Caco-2 (cell line): ENCODE data around the gene MAGEB3. TPM values are rescaled to one million over a fixed set of nuclear protein-coding genes. Genes with fewer than 3 reads are reported as not detected.

Experiments
- BruUV-seq: library from RNA; stranded (reverse); fragments of 400-500 nt; replicated peaks from 2 replicates; lab custom pipeline; 2021; lab: Mats Ljungman, UMichigan
- CTCF ChIA-PET: fragments of 300-600 bp; sonication (Branson Sonifier 250); formaldehyde crosslinking; loops from one replicate; lab custom pipeline; 2022; ENCODE audit warnings: antibody characterized with exemption; lab: Charles Lee
- POLR2A ChIA-PET: fragments of 300-600 bp; sonication (Branson Sonifier 250); formaldehyde crosslinking; loops from one replicate; lab custom pipeline; 2022; ENCODE audit warnings: antibody characterized with exemption; lab: Charles Lee
- DNase-seq, 2 experiments: peaks; one replicate each; pipeline versions ENCODE4 v3.0.0 to v3.0.0-alpha.2; 2020 to 2022
- H3K27me3 ChIP-seq: replicated peaks from 2 replicates; pipeline ENCODE4 v1.6.0; 2011; ENCODE audit warnings: low read length; ENCODE audit not compliant: control insufficient read depth, insufficient read depth
- H3K36me3 ChIP-seq: 2 replicates; pipeline ENCODE4 v1.5.1; 2011; ENCODE audit warnings: low read length; ENCODE audit not compliant: control insufficient read depth, insufficient read depth
- H3K4me1 ChIP-seq: fragments of 250-450 bp; sonication (Bioruptor Pico); 2 replicates; pipeline ENCODE4 v1.5.1; 2020; ENCODE audit warnings: mild to moderate bottlenecking
- H3K4me3 ChIP-seq: 2 replicates; pipeline ENCODE4 v1.5.1; 2011; ENCODE audit warnings: low read depth, mild to moderate bottlenecking, control low read depth, low read length
- H3K9me3 ChIP-seq: fragments of 250-450 bp; sonication (Bioruptor Pico); 2 replicates; pipeline ENCODE4 v1.5.1; 2020; ENCODE audit warnings: mild to moderate bottlenecking, moderate library complexity
- H3K27ac Mint-ChIP-seq: one replicate; pipeline ENCODE4 v1.8.0; 2022; ENCODE audit warnings: mixed read lengths; ENCODE audit not compliant: unreplicated experiment
- H3K27me3 Mint-ChIP-seq: one replicate; pipeline ENCODE4 v1.8.0; 2022; ENCODE audit warnings: mixed read lengths; ENCODE audit not compliant: insufficient read depth, unreplicated experiment
- H3K36me3 Mint-ChIP-seq: one replicate; pipeline ENCODE4 v1.8.0; 2022; ENCODE audit warnings: mild to moderate bottlenecking, mixed read lengths; ENCODE audit not compliant: insufficient read depth, unreplicated experiment
- H3K4me1 Mint-ChIP-seq: one replicate; pipeline ENCODE4 v1.8.0; 2022; ENCODE audit warnings: low read depth, mixed read lengths; ENCODE audit not compliant: unreplicated experiment
- H3K4me3 Mint-ChIP-seq: one replicate; pipeline ENCODE4 v1.8.0; 2022; ENCODE audit warnings: mild to moderate bottlenecking, moderate library complexity, mixed read lengths; ENCODE audit not compliant: unreplicated experiment
- H3K9me3 Mint-ChIP-seq: one replicate; pipeline ENCODE4 v1.8.0; 2022; ENCODE audit warnings: mixed read lengths; ENCODE audit not compliant: unreplicated experiment
- intact Hi-C: fragments of 100-400 bp; cut with micrococcal nuclease; formaldehyde crosslinking; loops from one replicate; pipeline ENCODE4 v1.10.0; 2022; ENCODE audit not compliant: unreplicated experiment
- total RNA-seq: library from RNA; stranded (reverse); gene quantifications from 2 replicates; pipeline ENCODE4 v1.2.3, GENCODE V29; 2022
- TF ChIP-seq, protein P1 (sequence below), 2 experiments: fragments of 200-600 bp in 1 of 2; IDR thresholded peaks; 1 replicate in 1 of 2; 2 replicates in 1 of 2; pipeline versions ENCODE4 v1.5.1 to v1.8.0; 2011 to 2022; ENCODE audit warnings: antibody characterized with exemption in 1 of 2, control low read depth in 1 of 2, inconsistent platforms in 1 of 2, low read depth in 1 of 2, low read length in 1 of 2, mild to moderate bottlenecking in 1 of 2, moderate library complexity in 1 of 2; ENCODE audit not compliant: insufficient read depth in 1 of 2, severe bottlenecking in 1 of 2, unreplicated experiment in 1 of 2

Gene MAGEB3
- total RNA-seq, 1 experiment from 2014 or later, result not detected

DNA sequence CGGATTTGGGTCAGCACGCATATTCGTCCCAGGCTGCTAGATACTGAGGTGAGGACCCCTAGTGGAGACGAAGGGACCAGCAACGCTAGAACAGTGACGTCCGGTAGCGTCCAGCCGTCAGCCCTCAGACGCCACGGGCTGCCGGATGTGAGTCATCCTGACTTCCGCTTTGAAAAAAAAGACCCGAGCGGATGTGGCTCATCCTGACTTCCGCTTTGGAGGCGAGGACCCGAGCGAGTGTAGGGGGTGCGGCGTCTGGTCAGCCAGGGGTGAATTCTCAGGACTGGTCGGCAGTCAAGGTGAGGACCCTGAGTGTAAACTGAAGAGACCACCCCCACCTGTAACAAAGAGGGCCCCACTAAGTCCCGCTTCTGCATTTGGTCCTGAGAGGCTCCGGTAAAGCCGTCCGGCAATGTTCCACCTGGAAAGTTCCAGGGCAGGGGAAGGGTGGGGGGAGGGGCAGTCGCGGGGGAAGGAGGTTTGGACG lies 15.1 kb upstream of the MAGEB3 start, which contains the start of gene MAGEB2:
Gene MAGEB2, plus strand, starts transcription at position 207 of the 487 bp plus-strand sequence. CDS start 3,018 bp downstream, outside the sequence.
- H3K4me1 Mint-ChIP-seq, result no peaks in the 10 kb centered on the region
- Histone ChIP-seq H3K36me3 (no peaks in the 10 kb centered on the region), H3K9me3 (no peaks in the 10 kb centered on the region), H3K4me3 (no peak within 1 kb of the TSS), H3K27me3 (no peaks in the 10 kb centered on the region), H3K4me1 (no peaks in the 10 kb centered on the region)
- no peak within 1 kb of the TSS for H3K4me3 Mint-ChIP-seq
- no peaks in the 10 kb centered on the region for H3K36me3 Mint-ChIP-seq
- intact Hi-C loops, result no loop called here
- ChIA-PET POLR2A (no interaction called here), CTCF (no interaction called here)
- H3K27me3 Mint-ChIP-seq, result peaks cover 2% of the 10 kb centered on the region
- no peak for DNase-seq
- BruUV-seq, result no TSS peak
- no peaks in the 10 kb centered on the region for H3K9me3 Mint-ChIP-seq
- no peak within 1 kb of the TSS for H3K27ac Mint-ChIP-seq
- TF ChIP-seq, protein P1, sequence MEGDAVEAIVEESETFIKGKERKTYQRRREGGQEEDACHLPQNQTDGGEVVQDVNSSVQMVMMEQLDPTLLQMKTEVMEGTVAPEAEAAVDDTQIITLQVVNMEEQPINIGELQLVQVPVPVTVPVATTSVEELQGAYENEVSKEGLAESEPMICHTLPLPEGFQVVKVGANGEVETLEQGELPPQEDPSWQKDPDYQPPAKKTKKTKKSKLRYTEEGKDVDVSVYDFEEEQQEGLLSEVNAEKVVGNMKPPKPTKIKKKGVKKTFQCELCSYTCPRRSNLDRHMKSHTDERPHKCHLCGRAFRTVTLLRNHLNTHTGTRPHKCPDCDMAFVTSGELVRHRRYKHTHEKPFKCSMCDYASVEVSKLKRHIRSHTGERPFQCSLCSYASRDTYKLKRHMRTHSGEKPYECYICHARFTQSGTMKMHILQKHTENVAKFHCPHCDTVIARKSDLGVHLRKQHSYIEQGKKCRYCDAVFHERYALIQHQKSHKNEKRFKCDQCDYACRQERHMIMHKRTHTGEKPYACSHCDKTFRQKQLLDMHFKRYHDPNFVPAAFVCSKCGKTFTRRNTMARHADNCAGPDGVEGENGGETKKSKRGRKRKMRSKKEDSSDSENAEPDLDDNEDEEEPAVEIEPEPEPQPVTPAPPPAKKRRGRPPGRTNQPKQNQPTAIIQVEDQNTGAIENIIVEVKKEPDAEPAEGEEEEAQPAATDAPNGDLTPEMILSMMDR (IDR thresholded peaks at IDR 0.05; ENCODE audit: insufficient read depth in 1 of 2, low read depth in 1 of 2, low read length in 1 of 2, severe bottlenecking in 1 of 2, unreplicated experiment in 1 of 2), result no peak

DNA sequence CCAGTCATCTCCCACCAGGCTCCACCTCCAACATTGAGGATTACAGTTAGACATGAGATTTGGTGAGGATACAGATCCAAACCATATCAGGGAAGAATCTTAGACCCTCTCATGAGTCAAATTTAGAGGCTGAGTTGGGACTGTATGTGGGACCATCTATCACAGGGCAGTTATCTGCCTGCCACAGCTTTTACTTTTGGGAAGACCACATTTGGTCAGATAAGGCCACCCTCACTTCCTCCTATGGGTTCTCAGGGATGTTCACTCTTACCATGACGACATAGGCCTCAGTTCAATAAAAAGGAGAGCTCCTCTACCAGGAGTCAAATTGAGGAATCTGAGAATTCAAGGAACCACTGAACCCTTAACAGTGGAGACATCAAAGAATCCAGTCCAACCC lies 13.0 kb upstream of the MAGEB3 start:
- H3K4me1 Mint-ChIP-seq, result no peaks in the 10 kb centered on the region
- no TSS peak for BruUV-seq
- Histone ChIP-seq H3K4me3 (no peak overlapping the region), H3K36me3 (no peaks in the 10 kb centered on the region), H3K9me3 (no peaks in the 10 kb centered on the region), H3K4me1 (no peaks in the 10 kb centered on the region), H3K27me3 (no peaks in the 10 kb centered on the region)
- no peaks in the 10 kb centered on the region for H3K9me3 Mint-ChIP-seq
- H3K27ac Mint-ChIP-seq, result no peak overlapping the region
- H3K27me3 Mint-ChIP-seq, result peaks cover under 1% of the 10 kb centered on the region
- DNase-seq, result no peak
- no peak overlapping the region for H3K4me3 Mint-ChIP-seq
- intact Hi-C loops, result no loop called here
- TF ChIP-seq, protein P1 (IDR thresholded peaks at IDR 0.05; ENCODE audit: insufficient read depth in 1 of 2, low read depth in 1 of 2, low read length in 1 of 2, severe bottlenecking in 1 of 2, unreplicated experiment in 1 of 2), result no peak
- ChIA-PET CTCF (no interaction called here), POLR2A (no interaction called here)
- H3K36me3 Mint-ChIP-seq, result no peaks in the 10 kb centered on the region

DNA sequence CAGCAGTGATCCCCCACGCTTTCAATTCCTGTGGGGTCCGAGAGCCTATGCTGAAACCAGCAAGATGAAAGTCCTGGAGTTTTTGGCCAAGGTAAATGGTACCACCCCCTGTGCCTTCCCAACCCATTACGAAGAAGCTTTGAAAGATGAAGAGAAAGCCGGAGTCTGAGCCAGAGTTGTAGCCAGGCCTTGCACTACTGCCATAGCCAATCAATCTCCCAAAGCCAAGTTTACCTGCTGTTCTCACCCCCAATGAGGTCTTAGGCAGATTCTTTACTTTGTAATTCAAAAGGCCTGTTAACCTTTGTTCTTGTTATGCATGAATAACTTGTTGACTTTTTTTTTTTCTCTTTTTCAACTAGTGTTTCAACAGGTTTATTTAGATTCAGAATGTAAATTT lies 11.1 kb upstream of the MAGEB3 start:
- Mint-ChIP-seq H3K9me3 (no peaks in the 10 kb centered on the region), H3K27ac (no peak overlapping the region), H3K4me1 (no peaks in the 10 kb centered on the region), H3K27me3 (no peaks in the 10 kb centered on the region), H3K36me3 (no peaks in the 10 kb centered on the region), H3K4me3 (no peak overlapping the region)
- ChIA-PET POLR2A (no interaction called here), CTCF (no interaction called here)
- intact Hi-C loops, result no loop called here
- H3K4me1 ChIP-seq, result no peaks in the 10 kb centered on the region
- H3K4me3 ChIP-seq, result no peak overlapping the region
- no peak for DNase-seq
- no peaks in the 10 kb centered on the region for H3K36me3 ChIP-seq
- H3K9me3 ChIP-seq, result no peaks in the 10 kb centered on the region
- no peaks in the 10 kb centered on the region for H3K27me3 ChIP-seq
- TF ChIP-seq, protein P1 (IDR thresholded peaks at IDR 0.05; ENCODE audit: insufficient read depth in 1 of 2, low read depth in 1 of 2, low read length in 1 of 2, severe bottlenecking in 1 of 2, unreplicated experiment in 1 of 2), result no peak
- BruUV-seq, result no TSS peak
